Mesendoderm (in vitro differentiated cells): ENCODE data around the gene MMP27.

ENCODE experiments used
- DNase-seq: peaks from one replicate; pipeline ENCODE4 v3.0.0; 2013
- H2AK5ac ChIP-seq: 2 replicates; pipeline ENCODE4 v1.6.1; 2013; ENCODE audit warnings: low read length, inconsistent platforms
- H2BK120ac ChIP-seq: 2 replicates; pipeline ENCODE4 v1.6.1; 2013; ENCODE audit warnings: low read depth, mild to moderate bottlenecking, low read length, moderate library complexity, mixed read lengths
- H2BK15ac ChIP-seq: replicated peaks from 2 replicates; pipeline ENCODE4 v1.6.1; 2013; ENCODE audit warnings: low read depth, mild to moderate bottlenecking, moderate library complexity
- H2BK5ac ChIP-seq: 2 replicates; pipeline ENCODE4 v1.6.1; 2013; ENCODE audit warnings: low read length, inconsistent platforms
- H3K18ac ChIP-seq: 2 replicates; pipeline ENCODE4 v1.6.1; 2013; ENCODE audit warnings: mild to moderate bottlenecking, low read length, mixed read lengths
- H3K23ac ChIP-seq: one replicate; pipeline ENCODE4 v1.6.1; 2013; ENCODE audit warnings: low read length
- H3K27ac ChIP-seq: 2 replicates; pipeline ENCODE4 v1.5.1; 2013; ENCODE audit warnings: low read depth, mild to moderate bottlenecking, inconsistent platforms, low read length, moderate library complexity
- H3K27me3 ChIP-seq: 2 replicates; pipeline ENCODE4 v1.6.1; 2013; ENCODE audit warnings: low read length, control low read depth, mild to moderate bottlenecking, inconsistent platforms; ENCODE audit not compliant: insufficient read depth, poor library complexity
- H3K36me3 ChIP-seq: 2 replicates; pipeline ENCODE4 v1.6.1; 2013; ENCODE audit warnings: low read length, inconsistent platforms; ENCODE audit not compliant: control insufficient read depth, insufficient read depth
- H3K4ac ChIP-seq: one replicate; pipeline ENCODE4 v1.6.1; 2013; ENCODE audit warnings: low read depth, mild to moderate bottlenecking, low read length, moderate library complexity
- H3K4me1 ChIP-seq: 2 replicates; pipeline ENCODE4 v1.6.1; 2013; ENCODE audit warnings: low read depth, low read length, inconsistent platforms; ENCODE audit not compliant: control insufficient read depth
- H3K4me2 ChIP-seq: 2 replicates; pipeline ENCODE4 v1.6.1; 2013; ENCODE audit warnings: low read length
- H3K4me3 ChIP-seq: 2 replicates; pipeline ENCODE4 v1.5.1; 2013; ENCODE audit warnings: mild to moderate bottlenecking, low read length
- H3K56ac ChIP-seq: one replicate; pipeline ENCODE4 v1.6.1; 2013; ENCODE audit warnings: low read length
- H3K79me1 ChIP-seq: 2 replicates; pipeline ENCODE4 v1.6.1; 2013; ENCODE audit warnings: low read length, inconsistent platforms
- H3K79me2 ChIP-seq: 2 replicates; pipeline ENCODE4 v1.6.1; 2013; ENCODE audit warnings: mild to moderate bottlenecking, low read length; ENCODE audit not compliant: control insufficient read depth, insufficient read depth
- H3K9ac ChIP-seq: 2 replicates; pipeline ENCODE4 v1.6.1; 2013; ENCODE audit warnings: low read length, inconsistent platforms
- H4K5ac ChIP-seq: one replicate; pipeline ENCODE4 v1.6.1; 2013; ENCODE audit warnings: low read length
- H4K8ac ChIP-seq: one replicate; pipeline ENCODE4 v1.6.1; 2013; ENCODE audit warnings: low read depth, mild to moderate bottlenecking, control low read depth, low read length, moderate library complexity
- WGBS: extraction: QIAGEN DNeasy Blood & Tissue Kit; methylation state at CpG from one replicate; pipeline ENCODE4 v1.1.7; 2013; ENCODE audit warnings: low lambda C conversion rate, missing lambda C conversion rate; ENCODE audit not compliant: insufficient coverage; ENCODE audit errors: extremely low coverage; 5-methylcytosine and 5-hydroxymethylcytosine counted together

The MMP27 gene

DNA sequence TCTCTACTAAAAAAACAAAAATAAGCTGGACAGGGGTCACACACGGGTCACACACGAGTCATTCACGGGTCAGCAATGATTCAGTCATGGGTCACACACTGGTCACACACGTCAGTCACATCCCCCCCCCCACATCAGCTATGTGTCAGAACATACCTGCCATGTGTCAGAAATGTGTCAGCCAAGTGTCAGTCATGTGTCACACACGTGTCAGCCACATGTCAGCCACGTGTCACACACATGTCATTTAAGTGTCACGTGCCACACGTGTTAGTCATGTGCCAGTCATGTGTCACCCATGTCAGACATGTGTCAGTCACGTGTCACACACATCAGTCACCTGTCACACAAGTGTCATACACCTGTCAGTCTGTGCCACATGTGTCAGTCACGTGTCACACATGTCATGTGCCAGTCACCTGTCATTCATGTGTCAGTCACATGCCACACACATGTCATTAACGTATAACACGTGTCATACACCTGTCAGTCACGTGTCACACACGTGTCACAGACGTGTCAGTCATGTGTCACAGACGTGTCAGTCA lies 51.8 kb downstream of the MMP27 start:
- Histone ChIP-seq H2BK120ac (no peak overlapping the region), H2BK5ac (no peak overlapping the region), H4K5ac (no peak overlapping the region), H3K4ac (no peak overlapping the region), H2BK15ac (no peak overlapping the region), H2AK5ac (no peak overlapping the region), H3K23ac (no peak overlapping the region), H3K4me2 (no peak overlapping the region), H4K8ac (no peak overlapping the region), H3K27ac (no peak overlapping the region), H3K36me3 (no peaks in the 10 kb centered on the region), H3K27me3 (no peaks in the 10 kb centered on the region), H3K18ac (no peak overlapping the region), H3K79me1 (no peaks in the 10 kb centered on the region), H3K4me1 (no peaks in the 10 kb centered on the region), H3K4me3 (no peak overlapping the region), H3K79me2 (no peaks in the 10 kb centered on the region), H3K56ac (no peak overlapping the region), H3K9ac (no peak overlapping the region)
- no peak for DNase-seq
- WGBS, result no CpG with 5 or more reads among the region's 16 CpGs

DNA sequence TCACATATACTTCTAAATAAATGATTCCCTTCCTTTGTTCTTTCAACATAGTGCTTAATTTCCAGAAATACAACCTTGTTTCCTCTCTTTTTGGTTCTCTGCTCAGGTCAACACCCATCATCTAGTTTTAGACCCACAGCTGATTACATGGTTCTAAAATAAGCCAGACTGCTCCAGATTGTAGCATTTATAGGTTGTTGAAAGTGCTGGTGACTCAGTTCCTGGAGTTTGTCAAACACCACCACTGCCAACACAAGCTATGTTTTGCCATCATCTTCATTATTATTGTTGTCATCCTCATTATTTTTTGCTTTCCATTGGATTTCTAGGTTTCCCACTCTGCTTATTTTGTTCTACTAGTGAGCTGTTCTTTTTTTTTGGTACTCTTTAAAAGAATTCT lies 58.1 kb downstream of the MMP27 start:
- H3K56ac ChIP-seq, result no peak overlapping the region
- no peaks in the 10 kb centered on the region for H3K36me3 ChIP-seq
- H4K5ac ChIP-seq, result no peak overlapping the region
- no peak overlapping the region for H3K23ac ChIP-seq
- no peaks in the 10 kb centered on the region for H3K27me3 ChIP-seq
- no peaks in the 10 kb centered on the region for H3K79me2 ChIP-seq
- H2BK15ac ChIP-seq, result no peak overlapping the region
- H2AK5ac ChIP-seq, result no peak overlapping the region
- H3K4me2 ChIP-seq, result no peak overlapping the region
- H3K18ac ChIP-seq, result no peak overlapping the region
- no peak overlapping the region for H3K4ac ChIP-seq
- no peak overlapping the region for H3K9ac ChIP-seq
- no peak overlapping the region for H4K8ac ChIP-seq
- no peaks in the 10 kb centered on the region for H3K79me1 ChIP-seq
- H3K4me1 ChIP-seq, result no peaks in the 10 kb centered on the region
- H3K4me3 ChIP-seq, result no peak overlapping the region
- H3K27ac ChIP-seq, result no peak overlapping the region
- no peak overlapping the region for H2BK120ac ChIP-seq
- DNase-seq, result no peak
- H2BK5ac ChIP-seq, result no peak overlapping the region

DNA sequence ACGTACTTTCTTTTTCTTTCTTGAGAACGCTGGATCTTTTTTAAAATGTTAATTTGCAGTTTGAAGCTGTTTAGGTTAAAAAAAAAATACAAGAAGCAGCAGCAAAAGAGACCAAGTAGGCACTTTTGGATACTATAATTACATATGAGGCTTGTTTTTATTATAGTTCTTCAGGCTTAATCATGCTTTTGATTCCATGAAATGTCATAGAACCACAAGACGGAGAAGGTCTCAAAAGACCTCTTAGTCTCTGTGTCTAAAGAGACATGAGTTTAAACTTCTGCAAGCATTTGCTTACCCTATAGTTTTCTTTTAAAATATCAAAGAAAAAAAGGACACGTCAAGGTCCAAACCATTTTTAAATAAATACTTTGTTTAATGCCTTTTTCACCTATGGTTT lies 61.6 kb downstream of the MMP27 start:
- H3K4me3 ChIP-seq, result no peak overlapping the region
- no peak overlapping the region for H3K4me2 ChIP-seq
- no peaks in the 10 kb centered on the region for H3K79me1 ChIP-seq
- H2BK120ac ChIP-seq, result no peak overlapping the region
- H3K9ac ChIP-seq, result no peak overlapping the region
- no peak overlapping the region for H3K4ac ChIP-seq
- no peak overlapping the region for H2BK15ac ChIP-seq
- H3K23ac ChIP-seq, result no peak overlapping the region
- no peaks in the 10 kb centered on the region for H3K4me1 ChIP-seq
- no CpG with 5 or more reads among the region's 4 CpGs for WGBS
- no peak overlapping the region for H4K5ac ChIP-seq
- H3K27ac ChIP-seq, result no peak overlapping the region
- no peak overlapping the region for H2AK5ac ChIP-seq
- H3K79me2 ChIP-seq, result no peaks in the 10 kb centered on the region
- H3K18ac ChIP-seq, result no peak overlapping the region
- H3K56ac ChIP-seq, result no peak overlapping the region
- H3K36me3 ChIP-seq, result no peaks in the 10 kb centered on the region
- no peaks in the 10 kb centered on the region for H3K27me3 ChIP-seq
- H4K8ac ChIP-seq, result no peak overlapping the region
- DNase-seq, result no peak
- no peak overlapping the region for H2BK5ac ChIP-seq
